SKM-1 treated with dmso at 0.1 percent for 144 hours (cell line): Measurements from ENCODE around the gene TBC1D9.

Experiments
- DNase-seq: peaks from one replicate; lab custom pipeline; 2025; ENCODE audit not compliant: unreplicated experiment; lab: John Stamatoyannopoulos, UW

TBC1D9 gene

DNA sequence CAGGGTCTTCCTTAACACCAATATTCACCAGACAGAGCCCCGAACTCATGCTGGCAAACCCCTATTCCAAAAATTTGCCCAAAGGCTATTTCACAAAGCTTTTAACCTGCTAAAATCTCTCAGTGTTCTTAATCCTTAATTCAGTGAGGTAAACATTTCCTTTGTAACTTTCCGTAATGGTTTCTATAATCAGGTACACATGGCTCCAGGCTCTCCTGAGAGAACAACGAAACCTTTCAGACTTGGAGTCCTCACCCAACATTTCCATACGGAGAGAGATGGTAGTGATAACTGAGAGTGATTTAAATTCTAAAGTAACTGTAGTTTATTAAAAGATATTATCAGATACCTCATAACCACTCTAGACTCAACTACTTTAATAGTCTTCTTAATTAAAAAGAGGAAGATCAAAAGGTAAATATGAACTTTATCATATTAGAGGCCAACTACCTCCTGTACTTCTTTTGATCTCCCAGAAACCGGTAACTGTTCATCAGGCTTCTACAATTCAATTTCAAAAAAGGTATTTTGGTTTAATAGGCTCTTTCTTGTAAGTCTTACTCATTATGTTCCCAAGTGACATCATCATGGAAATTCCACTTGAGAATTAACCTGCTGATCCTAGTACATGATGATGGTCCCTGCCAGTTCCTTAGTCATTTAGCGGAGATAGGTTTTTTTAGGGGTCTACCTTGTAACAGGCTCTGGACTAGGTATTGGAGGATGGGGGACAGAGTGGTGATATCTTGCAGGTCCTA lies 96.1 kb downstream of the TBC1D9 start:
- DNase-seq = no peak

DNA sequence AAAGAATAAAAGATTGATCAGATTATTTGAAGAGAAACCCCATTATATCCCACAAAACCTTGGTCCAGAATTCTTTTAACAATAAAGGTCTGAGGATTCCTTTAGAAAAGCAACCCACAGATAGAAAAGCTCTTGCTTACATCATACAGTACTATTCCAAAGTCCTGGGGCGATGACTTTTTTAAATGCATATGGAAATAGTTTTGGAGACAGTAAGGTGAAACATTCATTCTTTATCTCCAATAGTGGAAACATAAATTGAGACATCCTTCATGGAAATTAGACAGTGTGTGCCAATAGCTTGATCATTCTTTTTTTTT lies 101.7 kb downstream of the TBC1D9 start:
- DNase-seq = no peak

DNA sequence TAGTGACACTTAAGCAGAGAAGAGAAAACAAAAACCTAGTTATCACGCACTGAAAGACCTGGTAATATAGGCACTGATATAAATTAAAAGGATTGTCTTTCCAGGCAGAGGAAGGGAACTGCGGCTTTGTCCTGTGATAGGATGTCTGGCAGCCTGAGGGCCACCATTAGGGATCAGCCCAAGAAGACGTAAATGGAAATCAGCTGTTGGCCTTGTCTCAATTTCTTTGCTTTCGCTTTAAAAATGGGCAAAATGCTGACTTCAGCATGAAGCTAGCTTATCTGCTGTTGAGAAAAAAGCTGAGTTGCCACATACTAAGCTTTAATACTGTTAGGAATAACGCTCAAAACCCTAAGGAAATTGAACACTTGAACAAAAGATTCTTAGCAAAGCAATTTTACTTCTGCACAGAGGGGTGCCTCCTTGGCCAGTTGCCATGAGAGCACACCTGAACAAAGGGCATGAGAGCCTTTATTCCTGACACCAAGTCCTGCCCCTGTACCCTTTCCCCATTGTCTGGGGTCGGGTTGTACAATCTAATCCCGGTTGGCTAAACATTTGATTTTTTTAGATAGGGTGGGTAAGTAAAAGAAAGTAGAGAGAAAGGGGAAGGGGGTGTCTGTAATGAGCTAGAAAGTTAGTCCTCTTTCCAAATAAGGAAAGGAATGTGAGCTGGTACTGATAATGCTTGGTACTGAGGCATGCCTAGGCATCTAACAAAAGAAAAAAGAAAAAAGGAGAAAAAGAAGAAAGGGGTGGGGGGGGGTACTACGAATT lies 102.3 kb downstream of the TBC1D9 start:
- DNase-seq = no peak

DNA sequence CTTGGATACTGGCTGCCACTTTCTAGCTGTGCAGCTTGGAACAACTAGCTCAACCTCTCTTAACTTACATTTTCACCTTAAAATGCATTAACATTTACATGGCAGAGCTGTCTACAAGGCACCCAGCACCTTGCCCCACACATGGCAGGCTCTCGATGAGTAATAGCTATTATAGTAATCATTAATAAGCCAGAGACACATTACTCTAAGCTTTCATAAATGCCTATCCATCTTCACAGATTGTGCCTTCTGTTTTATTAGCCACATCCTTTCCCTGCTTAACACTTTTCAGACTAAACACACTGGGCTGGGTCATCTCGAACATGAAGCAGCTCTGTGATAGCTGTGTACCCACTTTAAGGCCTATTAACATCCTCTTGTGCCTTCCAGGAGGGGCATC lies 103.6 kb downstream of the TBC1D9 start:
- DNase-seq = no peak

DNA sequence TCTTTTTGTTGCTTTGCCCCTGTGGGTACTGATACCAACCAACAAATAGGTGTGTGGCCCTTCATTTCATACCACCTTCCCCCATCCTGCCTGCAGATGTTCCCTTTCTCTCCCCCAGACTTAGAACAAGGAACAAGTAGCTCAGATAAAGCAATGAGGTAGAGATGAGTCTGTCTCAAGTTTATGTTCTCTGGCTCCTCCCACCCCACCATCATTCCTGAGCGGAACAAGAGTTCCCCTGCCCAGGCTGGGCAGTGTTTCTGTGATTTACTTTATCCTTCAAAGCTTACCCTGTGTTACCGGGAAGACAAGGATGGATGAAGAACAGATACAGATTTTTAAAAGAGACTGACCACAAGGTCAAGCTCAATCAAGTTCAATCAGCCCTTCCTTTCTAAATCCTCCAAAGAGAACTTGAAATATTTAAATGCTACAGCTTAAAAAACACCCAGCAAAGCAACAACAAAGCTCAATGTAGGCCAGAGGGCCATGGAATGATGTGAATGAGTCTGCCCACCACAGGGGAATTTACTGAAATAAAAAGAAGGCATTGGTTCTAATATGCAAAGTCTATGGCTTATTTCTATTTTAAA lies 107.4 kb downstream of the TBC1D9 start:
- no peak for DNase-seq

DNA sequence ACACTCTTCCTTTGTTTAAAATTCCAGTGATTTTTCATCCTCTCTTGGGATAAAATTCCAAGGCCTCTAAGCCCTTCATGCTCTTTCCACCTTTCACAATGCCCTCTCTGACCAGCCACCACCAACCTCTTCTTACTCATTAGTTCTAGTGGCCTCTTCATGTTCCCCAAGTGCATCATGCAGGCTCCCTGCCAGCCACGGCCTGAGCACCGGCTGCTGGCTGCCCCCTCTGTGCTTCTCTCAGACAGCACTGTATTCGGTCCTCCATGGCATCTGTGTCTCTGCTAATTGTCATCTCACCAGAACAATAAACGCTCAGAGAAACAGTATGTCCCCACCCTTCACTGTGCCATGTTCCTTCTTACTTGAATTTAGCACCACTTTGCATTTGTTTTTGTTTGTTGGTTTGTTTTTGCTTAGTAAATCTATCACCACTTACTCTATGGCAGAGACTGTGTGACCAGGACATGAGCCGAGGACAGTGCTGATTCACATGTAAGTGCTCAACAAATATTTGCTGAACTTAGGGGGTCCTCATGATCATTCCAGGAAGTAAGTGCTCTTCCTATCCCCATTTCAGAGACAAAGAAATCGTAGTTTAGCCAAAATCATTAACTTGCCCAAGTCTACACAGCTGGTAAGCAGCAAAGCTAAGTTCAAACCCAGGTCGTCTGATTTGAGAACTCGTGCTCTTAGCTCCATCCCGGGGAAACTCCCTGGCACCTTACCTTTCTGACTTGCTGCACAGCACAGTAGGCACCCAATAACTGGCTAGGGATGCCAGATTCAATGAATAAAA lies 110.4 kb downstream of the TBC1D9 start:
- DNase-seq = no peak

DNA sequence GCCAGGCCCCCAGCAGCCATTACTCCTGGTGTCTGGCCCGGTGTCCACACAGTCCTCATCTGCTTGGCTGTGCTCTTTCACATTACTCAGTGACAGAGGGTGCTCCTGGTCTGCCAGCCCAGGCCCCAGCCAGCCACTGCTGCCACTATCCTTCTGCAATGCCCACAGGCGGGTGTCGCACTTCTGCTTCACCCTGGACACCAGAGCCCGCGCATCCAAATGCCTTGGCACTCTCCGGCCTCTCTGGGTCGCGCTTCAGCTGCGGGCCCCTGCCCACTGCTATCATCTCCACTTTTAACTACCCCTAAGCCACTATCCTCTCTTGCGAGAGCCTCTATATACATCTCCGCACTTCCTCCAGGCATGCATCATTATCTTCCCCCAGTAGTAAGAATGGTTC lies 111.0 kb downstream of the TBC1D9 start:
- DNase-seq = no peak

DNA sequence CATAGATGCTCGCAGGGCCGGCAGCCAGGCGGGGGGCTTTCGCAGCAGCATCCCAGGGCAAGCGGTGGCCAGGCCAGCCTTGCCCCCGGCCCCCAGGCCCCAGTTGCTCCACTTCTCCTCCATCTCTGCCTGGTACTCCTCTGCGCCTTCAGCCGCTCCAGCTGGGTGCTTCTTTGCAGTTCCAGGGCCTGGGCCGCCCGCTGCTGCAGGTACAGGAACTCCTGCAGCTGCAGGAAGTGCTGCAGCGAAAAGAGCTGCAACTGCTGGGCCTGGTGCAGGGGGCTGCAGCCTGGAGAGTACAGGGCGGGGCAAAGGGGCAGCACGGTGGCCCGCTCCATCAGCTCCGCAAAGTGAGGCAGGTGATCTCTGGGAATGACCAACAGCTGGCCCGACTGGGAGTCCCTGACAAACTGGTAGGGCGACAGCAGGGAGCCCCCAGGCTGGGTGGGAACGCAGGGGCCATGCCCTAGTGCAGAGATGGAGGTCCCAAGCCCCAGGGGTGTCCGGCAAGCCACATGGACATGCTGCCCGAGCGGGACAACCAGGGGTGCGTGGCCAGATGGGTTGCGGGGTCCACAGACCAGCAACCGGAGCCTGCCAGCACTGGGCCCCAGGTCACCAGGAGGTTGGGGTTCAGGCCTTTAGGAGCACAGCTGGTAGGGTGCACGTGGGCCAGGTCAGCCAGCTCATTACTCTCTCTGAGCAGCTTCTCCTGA lies 111.6 kb downstream of the TBC1D9 start:
- DNase-seq = no peak

DNA sequence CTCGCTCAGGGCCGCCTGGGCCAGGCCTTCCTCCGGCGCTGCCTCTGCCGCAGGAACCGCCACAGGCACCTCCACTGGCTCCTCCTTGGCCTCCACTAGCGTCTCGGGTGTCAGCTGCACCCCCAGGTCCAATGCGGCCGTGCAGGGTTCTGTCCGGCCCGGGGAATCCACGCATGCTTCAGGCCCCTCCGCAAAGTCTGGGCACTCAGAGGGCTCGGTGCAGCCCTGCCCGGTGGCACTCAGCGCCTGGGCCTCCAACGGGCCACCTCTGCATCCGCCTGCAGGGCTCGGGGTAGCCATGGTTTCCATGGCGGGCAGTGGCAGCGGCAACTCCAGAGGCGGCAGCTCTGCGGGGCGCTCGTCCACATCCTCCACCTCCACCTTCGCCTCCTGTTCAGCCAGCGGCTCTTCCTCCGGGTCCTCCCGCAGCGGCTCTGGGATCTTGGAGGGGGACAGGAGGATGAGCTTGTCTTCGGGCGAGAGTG lies 112.6 kb downstream of the TBC1D9 start:
- DNase-seq = no peak

DNA sequence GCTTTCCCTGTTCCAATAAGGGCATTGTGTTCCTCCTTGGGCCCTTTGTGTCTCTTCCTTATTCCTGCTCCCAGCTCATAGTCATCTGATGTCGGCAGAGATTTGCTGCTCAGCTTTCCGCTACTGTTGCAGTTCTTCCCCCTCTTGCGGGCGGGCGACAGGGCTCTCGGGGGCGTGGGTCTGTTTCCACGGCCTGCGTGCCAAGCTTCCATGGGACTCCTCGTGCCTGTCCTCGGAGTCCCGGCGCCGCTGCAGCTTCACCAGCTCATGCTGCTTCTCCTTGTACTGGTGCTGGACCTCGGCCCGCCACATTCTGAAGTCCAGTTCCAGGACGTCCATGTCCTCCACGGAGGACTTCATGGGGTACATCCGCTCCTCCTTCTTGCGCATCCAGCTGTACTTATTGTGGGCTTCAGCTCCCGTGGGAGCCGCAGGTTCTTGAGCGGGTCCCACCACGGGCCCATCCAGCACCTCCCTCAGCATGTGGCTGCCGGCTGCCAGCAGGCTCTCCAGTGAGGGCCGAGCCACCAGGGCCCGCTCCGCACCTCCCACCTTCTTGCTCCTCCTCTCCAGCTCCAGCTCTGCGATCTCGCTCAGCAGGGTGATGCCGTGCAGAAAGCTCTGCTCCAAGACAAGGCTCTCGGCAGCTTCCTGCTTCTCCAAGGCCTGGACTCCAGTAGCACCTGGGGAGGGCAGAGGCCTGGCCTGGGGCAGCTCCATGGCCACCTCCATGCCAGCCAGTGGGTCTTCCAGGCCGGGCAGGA lies 113.3 kb downstream of the TBC1D9 start:
- no peak for DNase-seq

DNA sequence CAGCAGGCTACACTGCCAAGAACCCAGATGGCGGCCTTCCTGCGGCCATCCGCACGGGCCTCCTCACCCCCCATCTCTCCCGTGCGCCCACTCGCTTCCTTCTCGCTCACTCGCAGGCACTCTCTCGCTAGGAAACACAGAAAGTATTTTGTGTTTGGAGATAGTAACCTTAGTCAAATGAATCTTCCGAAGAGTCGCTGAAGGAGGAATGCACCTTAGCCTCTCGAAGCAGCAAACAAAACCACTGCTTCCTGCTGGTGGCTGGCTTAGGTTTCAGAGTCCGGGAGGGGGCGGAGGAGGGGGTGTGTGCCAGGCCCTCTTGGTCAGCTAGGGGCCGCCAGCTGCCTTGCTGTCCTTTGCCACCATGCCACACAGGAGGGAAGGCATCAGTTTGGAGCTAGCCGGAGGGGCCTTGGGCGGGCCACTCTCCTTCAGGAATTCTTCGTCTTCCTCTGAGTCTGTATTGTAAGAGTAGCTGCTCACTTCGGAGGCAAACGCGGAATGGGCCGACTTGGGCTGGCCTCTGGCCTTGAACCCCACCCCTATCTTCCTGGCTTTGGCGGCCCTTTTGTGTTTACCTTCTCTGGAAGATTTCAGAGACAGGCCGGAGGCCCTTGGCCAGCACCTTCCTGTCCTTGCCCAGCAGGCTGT lies 114.3 kb downstream of the TBC1D9 start:
- DNase-seq = no peak

DNA sequence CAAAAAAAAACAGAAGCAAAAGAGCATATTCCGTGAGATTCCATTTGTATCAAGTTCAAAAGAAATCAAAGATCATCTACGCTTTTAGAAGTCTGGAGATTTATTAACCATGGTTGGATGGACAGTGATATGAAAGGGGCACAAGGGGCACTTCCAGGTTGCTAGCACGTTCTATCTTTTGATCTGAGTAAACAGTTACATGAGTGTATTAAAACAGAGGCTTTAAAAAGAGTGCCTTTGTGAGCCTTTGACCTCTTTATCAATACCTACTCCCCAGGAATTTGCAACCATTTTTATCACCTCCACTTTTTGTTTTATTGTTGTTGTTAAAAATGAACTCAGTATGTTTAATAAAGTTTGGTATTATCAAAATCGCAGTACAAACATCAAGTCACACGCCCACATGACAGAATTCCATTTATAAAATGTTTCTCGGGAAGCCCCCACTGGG lies 115.1 kb downstream of the TBC1D9 start:
- no peak for DNase-seq

DNA sequence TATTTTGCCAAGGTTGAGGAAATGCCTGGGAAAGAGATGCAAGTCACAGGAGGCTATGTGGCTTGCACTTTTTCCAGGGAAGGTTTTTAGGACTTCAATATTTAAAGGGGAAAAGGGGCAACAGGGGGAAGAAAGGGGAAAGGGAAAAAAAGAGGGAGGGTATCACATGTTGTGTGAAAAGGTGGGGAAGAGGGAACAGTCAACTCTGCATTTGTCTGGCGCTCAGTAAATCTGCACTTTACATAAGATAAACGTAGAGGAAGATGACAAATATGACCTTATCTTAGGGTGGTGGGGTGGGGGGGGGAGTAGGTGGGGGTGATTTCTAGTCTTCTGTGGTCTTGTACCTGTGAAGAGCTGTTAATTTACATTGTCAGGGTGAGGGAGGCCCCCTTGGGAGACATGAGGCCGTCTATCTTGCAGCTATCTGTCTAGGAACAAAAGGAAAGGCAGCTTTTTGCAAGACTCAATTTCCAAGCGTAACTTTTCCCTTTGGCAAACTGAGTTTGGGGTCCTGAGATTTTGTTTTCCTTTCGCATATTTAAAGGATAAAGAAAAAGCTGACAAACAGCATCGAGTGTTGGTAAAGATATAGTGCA lies 115.9 kb downstream of the TBC1D9 start:
- no peak for DNase-seq

DNA sequence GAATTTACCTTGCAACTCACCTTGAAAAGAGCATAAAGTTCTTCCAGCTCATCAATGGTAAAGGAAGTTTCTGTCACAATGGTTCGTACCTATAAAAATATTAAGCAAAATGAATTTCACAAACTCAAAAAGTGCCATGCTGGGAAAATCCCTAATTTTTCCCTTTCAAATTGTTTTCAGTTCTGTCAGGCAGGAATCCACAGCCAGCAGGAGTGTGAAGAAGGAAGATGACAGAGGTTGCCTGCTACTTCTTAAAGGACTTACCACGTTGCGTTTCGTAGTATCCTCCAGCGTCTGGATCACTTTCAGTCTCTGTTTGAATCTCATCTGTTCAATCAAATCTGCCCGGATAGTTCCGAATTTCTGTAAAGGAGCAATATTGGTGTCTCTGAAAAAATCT lies 117.1 kb downstream of the TBC1D9 start:
- no peak for DNase-seq

DNA sequence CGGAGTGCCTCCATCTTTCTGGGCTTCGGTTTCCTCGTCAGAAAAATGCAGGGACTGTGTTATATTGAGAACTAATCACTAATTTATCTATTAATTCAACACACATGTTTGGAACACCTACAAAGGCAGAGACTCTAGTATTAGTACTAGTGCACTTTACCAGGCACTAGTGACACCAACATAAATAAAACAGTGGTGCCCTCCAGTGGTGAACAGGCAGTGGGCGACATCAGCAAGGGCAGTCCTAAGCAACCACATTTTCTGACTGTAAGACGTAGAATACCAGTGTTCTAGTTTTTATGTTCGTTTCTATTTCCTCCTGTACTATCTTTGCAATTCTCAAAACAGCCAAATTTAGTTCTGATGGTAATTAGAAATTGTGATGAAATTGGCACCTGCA lies 118.3 kb downstream of the TBC1D9 start:
- peak; percentile 41 for DNase-seq

DNA sequence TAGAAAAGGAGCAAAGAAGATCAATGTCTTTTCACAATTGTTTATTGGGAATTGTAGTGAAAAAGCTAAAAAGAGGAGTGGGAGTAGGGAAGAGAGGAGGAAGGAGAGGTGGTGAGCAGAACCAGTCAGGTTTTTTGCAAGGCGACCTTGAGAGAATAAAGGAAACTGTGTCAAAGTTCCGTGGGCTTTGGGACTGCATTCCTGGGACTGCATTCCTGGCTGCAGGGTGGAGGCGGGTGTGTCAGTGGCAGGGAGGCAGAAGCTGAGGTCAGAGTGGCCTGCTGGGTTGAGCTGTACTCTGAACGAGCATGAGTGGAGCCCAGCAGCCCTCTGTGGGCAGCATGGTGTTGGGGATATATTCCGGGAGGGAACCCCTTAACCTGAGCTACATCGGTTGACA lies 120.6 kb downstream of the TBC1D9 start:
- no peak for DNase-seq

DNA sequence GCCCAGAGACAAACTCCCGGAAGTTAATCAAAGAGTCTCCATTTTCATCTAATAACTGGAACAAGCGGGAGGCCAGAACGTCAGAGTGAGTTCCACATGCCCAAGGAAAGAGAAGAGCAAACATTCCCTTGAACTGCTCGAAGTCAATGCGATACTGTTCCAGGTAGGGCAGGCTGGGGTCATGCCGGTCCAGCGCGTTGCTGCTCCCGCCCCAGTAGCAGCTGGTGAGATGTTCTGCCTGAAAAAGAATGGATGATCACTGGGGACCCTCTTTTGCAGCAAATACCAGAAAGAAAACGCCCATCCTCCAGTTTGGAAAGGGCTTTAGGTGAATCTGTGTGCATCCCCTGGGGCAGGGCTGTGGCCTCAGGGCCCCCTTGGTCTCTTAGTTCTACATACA lies 122.2 kb downstream of the TBC1D9 start:
- DNase-seq = no peak

DNA sequence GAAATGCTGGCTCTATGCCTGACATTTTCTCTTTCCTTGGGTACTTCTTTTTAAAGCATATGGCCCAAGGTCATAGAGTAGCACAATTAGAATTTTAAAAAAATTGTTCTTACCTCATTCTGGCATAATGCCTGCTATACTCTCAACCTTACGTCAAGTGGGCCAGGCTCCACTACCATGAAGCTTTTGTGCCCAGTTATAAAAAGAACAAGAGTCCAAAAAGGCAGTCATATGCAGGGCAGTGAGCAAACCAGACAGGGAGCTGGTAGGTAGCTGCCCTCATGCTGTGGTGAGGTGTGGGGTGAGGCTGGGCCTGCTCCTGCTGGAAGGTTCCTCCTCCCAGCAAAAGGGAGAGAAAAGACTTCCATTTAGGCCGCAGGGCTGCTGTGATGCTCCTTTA lies 123.1 kb downstream of the TBC1D9 start:
- DNase-seq = no peak

DNA sequence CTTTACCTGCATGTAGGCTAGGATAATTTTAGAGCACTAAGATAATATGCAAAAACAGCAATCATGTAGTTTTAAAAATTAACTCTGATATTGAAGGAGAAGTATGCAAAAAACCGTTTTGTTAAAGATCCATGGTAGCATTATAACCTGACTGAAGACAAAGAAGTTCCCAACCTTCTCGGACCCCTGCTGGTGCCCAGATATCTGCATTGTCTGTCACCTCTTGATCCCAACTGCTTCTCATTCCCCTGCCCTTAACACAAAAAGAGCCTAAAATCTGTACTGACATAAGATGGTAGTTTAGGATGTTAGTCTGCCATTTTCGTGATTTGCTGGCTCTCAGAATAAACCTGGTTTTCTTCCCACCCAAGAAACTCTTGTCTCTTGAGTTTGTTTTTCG lies 125.9 kb downstream of the TBC1D9 start:
- DNase-seq = no peak
